Gastroesophageal sphincter (tissue), 3 donors: Measurements from ENCODE around the gene NAV2.

ENCODE experiments used
- EP300 ChIP-seq: sonication (generic); formaldehyde crosslinking; IDR thresholded peaks from one replicate; pipeline ENCODE4 v1.6.1; 2017; ENCODE audit warnings: antibody characterized with exemption, mild to moderate bottlenecking
- TF ChIP-seq, protein P1 (sequence below), 4 experiments: fragments of 200-600 bp in 2 of 4; fragments of 450-650 bp in 2 of 4; sonication (generic) in 1 of 4; IDR thresholded peaks; one replicate each; pipeline ENCODE4 v1.5.1; 2017 to 2019; ENCODE audit warnings: antibody characterized with exemption in 4 of 4, mild to moderate bottlenecking in 2 of 4, moderate library complexity in 2 of 4

DNA sequence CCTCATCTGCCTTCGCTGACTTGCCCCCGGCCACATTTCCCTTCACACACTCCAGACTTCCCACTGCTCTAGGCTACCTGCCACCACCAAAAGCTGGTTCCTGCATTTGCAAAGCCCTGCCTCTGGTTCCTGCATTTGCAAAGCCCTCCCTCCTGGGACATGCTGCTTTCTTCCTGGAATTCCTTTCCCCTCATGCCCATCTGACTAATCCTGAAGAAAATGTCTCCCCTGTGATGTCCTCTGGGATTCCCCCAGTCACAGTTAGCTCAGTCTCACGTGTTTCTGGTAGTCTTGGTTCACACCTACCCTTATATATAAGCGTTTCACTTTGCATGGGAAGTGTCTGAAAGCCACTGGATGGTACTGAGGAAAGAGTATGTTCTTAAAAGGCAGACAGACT, 240.7 kb downstream of the NAV2 start:
- TF ChIP-seq, protein P1, sequence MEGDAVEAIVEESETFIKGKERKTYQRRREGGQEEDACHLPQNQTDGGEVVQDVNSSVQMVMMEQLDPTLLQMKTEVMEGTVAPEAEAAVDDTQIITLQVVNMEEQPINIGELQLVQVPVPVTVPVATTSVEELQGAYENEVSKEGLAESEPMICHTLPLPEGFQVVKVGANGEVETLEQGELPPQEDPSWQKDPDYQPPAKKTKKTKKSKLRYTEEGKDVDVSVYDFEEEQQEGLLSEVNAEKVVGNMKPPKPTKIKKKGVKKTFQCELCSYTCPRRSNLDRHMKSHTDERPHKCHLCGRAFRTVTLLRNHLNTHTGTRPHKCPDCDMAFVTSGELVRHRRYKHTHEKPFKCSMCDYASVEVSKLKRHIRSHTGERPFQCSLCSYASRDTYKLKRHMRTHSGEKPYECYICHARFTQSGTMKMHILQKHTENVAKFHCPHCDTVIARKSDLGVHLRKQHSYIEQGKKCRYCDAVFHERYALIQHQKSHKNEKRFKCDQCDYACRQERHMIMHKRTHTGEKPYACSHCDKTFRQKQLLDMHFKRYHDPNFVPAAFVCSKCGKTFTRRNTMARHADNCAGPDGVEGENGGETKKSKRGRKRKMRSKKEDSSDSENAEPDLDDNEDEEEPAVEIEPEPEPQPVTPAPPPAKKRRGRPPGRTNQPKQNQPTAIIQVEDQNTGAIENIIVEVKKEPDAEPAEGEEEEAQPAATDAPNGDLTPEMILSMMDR (IDR thresholded peaks at IDR 0.05) = no peak
- TF ChIP-seq EP300 = no peak
